Measurements from ENCODE around the gene LRP1B. TPM values are rescaled to one million over a fixed set of nuclear protein-coding genes. Genes with fewer than 3 reads are reported as not detected.

LRP1B gene
- total and polyA plus RNA-seq, 8 donors = 0.03 to 1.6 (median 0.84) TPM

DNA sequence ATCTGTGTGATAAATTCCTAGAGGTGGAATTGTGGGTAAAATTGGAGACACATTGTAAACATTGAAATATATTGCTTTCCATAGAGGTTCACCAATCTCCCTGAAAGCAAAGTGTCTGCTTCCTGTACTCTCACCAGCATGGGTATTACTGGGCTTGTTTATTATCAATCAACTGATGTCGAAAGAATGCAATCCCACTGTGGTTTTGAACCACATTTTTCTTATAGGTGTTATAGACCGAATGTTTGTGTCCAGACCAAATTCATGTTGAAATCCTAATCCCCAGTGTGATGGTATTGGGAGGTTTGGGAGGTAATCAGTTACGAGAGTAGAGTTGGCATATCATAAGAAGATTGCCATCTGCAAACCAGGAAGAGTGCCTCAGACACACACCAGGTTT lies 1212.4 kb downstream of the LRP1B start:
- H3K27me3 ChIP-seq = no peaks in the 10 kb centered on the region
- no peak overlapping the region for H3K4me3 ChIP-seq
- H3K36me3 ChIP-seq = no peaks in the 10 kb centered on the region
- intact Hi-C loops (cut with DNase I) = no loop called here
- TF ChIP-seq, protein P1, sequence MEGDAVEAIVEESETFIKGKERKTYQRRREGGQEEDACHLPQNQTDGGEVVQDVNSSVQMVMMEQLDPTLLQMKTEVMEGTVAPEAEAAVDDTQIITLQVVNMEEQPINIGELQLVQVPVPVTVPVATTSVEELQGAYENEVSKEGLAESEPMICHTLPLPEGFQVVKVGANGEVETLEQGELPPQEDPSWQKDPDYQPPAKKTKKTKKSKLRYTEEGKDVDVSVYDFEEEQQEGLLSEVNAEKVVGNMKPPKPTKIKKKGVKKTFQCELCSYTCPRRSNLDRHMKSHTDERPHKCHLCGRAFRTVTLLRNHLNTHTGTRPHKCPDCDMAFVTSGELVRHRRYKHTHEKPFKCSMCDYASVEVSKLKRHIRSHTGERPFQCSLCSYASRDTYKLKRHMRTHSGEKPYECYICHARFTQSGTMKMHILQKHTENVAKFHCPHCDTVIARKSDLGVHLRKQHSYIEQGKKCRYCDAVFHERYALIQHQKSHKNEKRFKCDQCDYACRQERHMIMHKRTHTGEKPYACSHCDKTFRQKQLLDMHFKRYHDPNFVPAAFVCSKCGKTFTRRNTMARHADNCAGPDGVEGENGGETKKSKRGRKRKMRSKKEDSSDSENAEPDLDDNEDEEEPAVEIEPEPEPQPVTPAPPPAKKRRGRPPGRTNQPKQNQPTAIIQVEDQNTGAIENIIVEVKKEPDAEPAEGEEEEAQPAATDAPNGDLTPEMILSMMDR (IDR thresholded peaks at IDR 0.05) = no peak
- no peaks in the 10 kb centered on the region for H3K4me1 ChIP-seq
- no peak for ATAC-seq
- DNase-seq = no peak
- H3K27ac ChIP-seq = no peak overlapping the region
- H3K9me3 ChIP-seq = peaks cover 0 to 2% of the 10 kb centered on the region in 2 donors

DNA sequence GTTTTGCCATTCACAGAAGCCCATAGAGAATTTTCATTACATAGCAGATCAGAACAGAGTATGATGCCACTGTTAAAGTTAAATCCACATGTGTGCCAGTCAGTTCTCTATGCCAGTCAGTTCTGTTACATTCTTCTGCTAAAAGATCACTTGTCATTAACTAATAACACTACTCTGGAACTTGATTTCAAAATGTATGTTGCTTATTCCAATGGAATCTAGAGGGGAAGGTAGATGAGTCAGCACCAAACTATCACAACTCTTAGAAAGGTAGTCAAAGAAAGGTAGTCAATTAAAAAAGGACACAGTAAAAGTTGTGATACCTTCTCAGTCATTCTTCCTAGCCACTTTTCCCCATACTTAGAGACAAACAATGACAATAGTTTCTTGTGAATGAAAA lies 1214.4 kb downstream of the LRP1B start:
- Histone ChIP-seq H3K4me3 (no peak overlapping the region), H3K36me3 (no peaks in the 10 kb centered on the region), H3K27ac (no peak overlapping the region), H3K9me3 (peaks cover 0 to 2% of the 10 kb centered on the region in 2 donors), H3K4me1 (no peaks in the 10 kb centered on the region), H3K27me3 (no peaks in the 10 kb centered on the region)
- intact Hi-C loops (cut with DNase I) = no loop called here
- ATAC-seq (no peak), DNase-seq (no peak)
- TF ChIP-seq, protein P1 (IDR thresholded peaks at IDR 0.05) = no peak

DNA sequence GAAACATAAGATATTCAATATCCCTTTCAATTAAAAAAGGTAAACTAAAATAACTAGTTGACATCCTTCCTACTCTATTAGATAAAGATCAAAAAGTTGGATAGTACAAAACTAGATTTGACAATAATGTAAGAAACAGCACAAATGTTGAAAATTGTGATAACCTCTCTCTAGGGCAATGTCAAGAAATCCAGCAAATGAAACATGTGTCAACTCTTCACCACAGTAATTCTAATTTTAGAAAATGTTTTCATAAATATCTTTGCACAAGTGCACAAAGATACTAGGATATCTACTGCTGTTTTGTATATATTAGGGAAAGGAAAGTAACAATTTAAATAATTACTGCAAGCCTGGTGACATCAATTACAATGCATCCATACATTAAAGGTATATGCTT lies 1220.1 kb downstream of the LRP1B start:
- Histone ChIP-seq H3K4me1 (no peaks in the 10 kb centered on the region), H3K36me3 (no peaks in the 10 kb centered on the region), H3K27ac (no peak overlapping the region), H3K9me3 (peaks cover 0 to 2% of the 10 kb centered on the region in 2 donors), H3K27me3 (no peaks in the 10 kb centered on the region), H3K4me3 (no peak overlapping the region)
- intact Hi-C loops (cut with DNase I) = no loop called here
- TF ChIP-seq, protein P1 (IDR thresholded peaks at IDR 0.05) = no peak
- DNase-seq (no peak), ATAC-seq (no peak)

DNA sequence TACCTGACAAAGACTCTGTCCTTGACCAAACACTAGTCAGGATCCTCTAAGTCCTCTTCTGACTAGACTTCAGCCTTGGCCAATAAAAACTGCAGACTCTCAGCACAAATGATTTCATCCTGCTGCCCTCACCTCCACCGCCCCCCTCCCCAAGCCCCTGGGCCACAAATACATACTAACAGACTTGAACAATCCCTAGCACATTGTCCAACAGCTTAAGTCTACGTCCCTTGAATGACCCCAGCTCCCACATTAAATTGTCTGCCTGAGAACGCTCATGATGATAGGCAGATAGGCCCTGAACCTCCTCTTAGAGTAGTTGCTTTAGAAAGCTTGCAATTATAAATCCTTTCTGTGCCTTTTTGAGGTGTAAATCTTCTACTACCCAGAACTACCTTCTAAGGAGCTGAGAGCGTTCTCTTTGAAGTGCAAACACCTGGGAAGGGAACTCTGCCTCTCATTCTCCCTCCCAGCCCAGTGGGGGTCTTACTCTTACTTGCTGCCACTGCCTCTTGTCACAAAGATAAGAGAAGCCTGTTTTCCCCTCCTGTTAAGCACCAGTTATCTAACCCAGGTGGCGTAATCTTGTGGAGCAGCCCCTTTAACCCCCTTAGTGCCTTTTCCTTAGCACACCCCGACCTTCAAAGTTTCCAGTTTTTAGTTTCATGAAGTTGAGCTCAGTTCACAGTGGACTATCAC lies 1225.6 kb downstream of the LRP1B start:
- peak in 1 of 4 donors; percentile 7 for DNase-seq
- TF ChIP-seq, protein P1 (IDR thresholded peaks at IDR 0.05) = no peak
- H3K27ac ChIP-seq = no peak overlapping the region
- H3K4me1 ChIP-seq = no peaks in the 10 kb centered on the region
- no peaks in the 10 kb centered on the region for H3K36me3 ChIP-seq
- H3K9me3 ChIP-seq = no peaks in the 10 kb centered on the region
- no peak for ATAC-seq
- no peaks in the 10 kb centered on the region for H3K27me3 ChIP-seq
- intact Hi-C loops (cut with DNase I) = no loop called here
- no peak overlapping the region for H3K4me3 ChIP-seq

DNA sequence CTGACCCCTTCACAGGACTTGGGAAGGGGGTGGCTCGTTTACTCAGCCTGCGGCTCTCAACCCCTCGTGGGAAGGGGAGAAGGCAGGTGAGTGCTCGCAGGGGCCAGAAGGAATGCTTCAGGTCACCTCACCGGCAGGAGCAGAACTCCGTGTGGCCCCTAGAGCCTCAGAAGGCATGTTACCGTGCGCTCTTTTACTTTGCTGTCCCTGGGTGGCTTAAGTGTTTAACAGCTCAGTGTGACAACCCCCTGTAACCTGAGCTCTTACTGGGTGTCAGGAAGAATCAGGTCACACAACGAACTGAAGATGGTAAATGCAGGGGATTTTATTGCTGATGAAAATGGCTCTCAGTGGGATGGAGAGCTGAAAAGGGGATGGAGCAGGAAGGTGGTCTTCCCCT lies 1235.4 kb downstream of the LRP1B start:
- ATAC-seq = no peak
- intact Hi-C loops (cut with DNase I) = no loop called here
- no peaks in the 10 kb centered on the region for H3K36me3 ChIP-seq

More for the DNA sequence above, 1235.4 kb downstream of the LRP1B start:
- no peak for DNase-seq
- Histone ChIP-seq H3K27ac (no peak overlapping the region), H3K9me3 (peaks cover 0 to 4% of the 10 kb centered on the region in 2 donors), H3K4me1 (no peaks in the 10 kb centered on the region), H3K27me3 (no peaks in the 10 kb centered on the region), H3K4me3 (no peak overlapping the region)
- TF ChIP-seq, protein P1 (IDR thresholded peaks at IDR 0.05) = no peak

All from left lung (tissue), 10 donors.